Stimulated activated CD8-positive, alpha-beta memory T cell treated with anti-CD3 and anti-CD28 coated beads, Interleukin-12 subunit alpha, Interleukin-12 subunit beta, amount 100 ng/mL, for 24 hours (primary cell): ENCODE data around the gene TOGARAM1.
"Not testable (repeated sequence)": the region's sequence is repeated elsewhere in the genome, so short reads cannot be mapped to it uniquely, and the experiment has no call there.

ENCODE experiments used
- DNase-seq: peaks from one replicate; pipeline ENCODE4 v3.0.0-alpha.2; 2020; ENCODE audit errors: extremely low read depth

Gene TOGARAM1

DNA sequence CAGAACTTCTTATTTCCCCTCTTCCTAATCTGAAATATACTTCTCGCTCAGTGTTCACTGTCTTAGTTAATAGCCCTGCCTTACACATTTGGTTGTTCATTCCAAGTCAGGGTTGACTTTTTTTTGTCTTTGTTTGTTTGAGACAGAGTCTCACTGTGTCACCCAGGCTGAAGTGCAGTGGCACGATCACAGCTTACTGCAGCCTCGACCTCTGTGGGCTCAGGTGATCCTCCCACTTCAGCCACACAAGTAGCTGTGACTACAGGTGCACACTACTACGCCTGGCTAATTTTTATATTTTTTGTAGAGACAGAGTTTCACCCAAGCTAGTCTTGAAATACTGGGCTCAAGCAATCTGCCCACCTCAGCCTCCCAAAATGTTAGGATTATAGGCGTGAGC is 79.7 kb downstream of the TOGARAM1 start:
- no peak for DNase-seq

DNA sequence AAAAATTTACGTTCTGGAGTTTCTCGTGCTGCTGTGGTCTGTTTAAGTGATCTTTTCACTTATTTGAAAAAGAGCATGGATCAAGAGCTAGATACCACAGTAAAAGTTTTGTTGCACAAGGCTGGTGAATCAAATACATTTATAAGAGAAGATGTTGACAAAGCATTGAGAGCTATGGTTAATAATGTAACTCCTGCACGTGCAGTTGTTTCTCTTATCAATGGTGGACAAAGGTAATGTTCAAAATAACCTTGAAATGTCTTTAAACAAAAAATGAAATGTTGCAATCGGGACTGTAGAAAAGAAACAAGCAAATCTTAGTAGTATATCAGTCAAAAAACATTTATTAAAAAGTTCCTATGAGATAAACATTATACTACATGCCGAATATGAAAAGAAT is 82.6 kb downstream of the TOGARAM1 start:
- DNase-seq, result no peak

DNA sequence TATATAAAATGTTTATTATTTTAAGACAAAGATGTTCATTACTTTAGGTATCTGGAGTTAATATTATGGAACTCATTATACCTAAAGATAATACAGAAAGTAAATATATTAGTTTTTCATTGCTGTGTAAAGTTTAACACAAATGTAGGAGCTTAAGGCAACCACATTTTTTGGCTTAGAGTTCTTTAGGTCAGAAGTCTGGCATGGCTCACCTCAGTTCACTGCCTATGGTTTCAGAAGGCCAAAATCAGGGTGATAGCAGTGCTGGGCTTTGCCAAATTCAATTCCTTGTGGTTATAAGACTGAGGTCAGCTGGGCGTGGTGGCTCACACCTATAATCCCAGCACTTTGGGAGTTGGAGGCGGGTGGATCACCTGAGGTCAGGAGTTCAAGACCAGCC is 86.4 kb downstream of the TOGARAM1 start:
- DNase-seq, result no peak

DNA sequence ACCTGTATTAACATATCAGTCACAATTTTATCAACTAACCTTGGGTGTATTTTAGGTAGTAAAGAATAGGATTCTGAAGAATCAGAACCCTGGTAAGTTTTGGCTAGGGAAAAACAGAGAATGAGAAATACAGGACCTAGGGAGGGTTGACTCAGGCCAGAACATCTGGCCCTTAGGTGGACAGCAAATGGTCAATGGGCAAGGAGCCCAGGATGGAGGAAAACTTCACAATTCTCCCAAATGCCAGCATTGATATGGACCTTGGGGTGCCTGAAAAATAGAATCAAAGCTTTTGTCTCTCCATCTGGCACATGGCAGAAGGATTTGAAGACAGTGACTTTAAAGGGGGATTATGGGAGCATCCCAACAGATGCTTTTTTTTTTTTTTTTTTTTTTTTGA is 89.2 kb downstream of the TOGARAM1 start:
- DNase-seq, result no peak

DNA sequence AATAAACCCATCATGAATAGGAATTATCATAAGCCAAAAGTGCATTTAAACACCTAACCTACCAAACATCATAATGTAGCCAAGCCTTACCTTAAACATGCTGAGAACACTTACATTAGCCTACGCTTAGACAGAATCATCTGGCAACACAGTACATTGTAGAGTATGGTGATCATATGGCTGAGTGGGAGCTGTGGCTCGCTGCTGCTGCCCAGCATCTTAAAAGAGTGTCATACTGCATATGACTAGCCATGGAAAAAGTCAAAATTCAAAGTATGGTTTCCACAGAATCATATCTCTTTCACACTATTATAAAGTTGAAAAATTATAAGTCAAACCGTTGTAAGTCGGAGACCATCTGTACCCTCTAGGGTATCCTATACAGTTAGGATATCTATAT is 89.9 kb downstream of the TOGARAM1 start:
- DNase-seq, result no peak

DNA sequence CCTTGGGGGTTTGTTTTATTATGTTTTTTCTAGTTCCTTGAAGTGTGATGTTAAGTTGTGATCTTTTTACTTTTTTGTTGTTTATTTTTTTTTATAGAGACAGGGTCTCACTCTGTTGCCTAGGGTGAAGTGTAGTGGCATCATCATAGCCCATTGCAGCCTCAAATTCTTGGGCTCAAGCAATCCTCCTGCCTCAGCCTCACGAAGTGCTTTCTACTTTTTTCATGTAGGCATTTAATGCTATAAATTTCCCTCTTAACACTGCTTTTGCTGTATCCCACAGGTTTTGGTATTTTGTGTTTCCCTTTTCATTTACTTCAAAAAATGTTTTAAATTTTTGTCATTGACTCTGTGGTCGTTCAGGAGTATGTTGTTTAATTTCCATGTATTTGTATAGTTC is 95.4 kb downstream of the TOGARAM1 start:
- DNase-seq, result no peak

DNA sequence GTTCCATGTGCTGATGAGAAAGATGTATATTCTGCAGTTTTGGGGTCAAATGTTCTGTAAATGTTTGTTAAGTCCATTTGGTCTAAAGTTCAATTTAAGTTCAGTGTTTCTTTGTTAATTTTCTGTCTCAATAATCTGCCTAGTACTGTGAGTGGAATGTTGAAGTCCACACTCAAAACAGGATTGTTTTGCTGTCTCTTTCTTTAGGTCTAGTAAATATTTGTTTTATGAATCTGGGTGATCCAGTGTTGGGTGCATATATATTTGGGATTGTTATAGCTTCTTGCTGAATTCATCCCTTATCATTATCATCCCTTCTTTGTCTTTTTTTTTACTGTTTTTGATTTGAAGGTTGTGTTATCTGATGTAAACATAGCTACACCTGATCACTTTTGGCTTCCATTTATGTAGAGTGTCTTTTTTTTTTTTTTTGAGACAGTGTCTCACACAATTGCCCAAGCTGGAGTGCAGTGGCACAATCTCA is 95.9 kb downstream of the TOGARAM1 start:
- no peak for DNase-seq

DNA sequence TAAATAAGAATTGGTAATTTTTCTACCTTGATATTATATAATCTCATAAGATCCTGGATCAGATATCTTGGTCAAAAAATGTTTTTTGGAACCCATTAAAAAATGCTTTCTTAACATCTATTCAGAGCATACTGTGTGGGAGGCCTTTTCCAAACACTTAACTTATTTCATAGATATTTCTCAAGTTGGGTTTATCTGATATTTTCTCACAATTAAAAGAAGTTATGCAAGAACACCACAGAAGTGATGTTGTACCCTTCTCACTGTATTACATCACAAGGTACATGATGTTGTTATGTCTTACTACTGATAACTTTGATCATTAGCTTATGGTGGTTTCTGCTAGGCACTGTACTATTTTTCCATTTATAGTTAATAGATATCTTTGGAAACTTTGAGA is 98.6 kb downstream of the TOGARAM1 start:
- no peak for DNase-seq

DNA sequence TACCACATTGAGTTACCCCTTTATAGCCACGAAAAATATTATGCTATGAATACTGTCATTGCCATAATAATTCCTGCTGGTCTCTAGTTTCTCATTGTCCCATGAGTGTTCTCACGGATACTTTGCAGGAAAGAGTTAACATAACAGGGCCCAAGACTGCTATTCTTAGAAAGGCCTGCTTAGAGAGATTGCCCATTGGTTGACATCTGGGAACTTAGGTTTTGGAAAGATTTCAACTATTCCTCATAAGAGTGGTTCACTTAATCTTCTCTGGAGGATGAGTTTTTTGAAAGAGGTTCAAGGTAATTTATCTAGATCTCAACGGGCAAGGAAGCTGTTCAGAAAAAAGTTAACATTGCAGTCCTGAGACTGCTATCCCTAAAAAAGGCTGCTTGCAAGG is 103.5 kb downstream of the TOGARAM1 start:
- DNase-seq, result no peak

DNA sequence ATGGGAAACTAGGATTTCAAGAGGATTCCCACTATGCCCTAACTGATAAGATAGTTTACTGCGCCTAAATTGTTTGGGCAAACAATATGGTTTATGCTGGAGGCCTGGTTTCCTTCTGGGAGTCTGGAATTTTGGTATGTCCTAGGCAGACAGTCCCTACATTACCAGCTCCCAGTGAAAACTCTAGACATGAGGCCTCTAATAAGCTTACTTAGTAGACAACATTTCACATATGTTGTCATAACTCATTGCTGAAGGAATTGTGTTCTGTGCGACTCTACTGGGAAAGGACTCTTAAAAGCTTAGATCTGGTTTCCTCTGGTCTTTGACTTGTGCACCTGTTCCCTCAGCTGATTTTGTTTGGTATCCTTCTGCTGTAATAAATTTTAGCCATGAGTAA is 104.0 kb downstream of the TOGARAM1 start:
- no peak for DNase-seq

DNA sequence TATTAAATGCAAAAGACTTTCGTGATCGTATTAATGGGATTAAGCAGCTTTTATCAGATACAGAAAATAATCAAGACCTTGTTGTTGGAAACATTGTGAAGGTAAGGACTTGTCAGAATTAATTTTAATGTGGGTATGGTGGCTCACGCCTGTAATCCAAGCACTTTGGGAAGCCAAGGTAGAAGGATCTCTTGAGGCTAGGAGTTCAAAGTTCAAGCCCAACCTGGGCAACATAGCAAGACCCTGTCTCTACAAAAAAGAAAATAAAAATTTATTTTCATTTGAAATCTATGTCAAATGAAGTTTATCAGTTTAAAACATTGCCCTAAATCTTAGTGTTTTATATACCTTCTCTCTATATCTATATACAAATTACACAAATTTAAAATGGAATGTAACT is 104.7 kb downstream of the TOGARAM1 start:
- DNase-seq, result no peak

DNA sequence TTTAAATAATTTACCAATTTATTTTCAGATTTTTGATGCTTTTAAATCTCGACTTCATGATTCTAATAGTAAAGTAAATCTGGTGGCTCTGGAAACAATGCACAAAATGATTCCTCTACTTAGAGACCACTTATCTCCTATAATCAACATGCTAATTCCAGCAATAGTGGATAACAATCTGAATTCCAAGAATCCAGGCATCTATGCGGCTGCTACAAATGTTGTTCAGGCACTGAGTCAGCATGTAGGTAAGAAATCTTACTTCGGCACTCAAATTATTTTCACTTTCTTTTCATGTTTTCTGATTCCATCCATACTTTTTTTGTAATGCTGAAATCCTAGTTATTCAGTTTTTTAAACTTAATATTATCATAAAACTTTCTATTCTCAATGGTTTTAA is 106.4 kb downstream of the TOGARAM1 start:
- DNase-seq, result no peak

DNA sequence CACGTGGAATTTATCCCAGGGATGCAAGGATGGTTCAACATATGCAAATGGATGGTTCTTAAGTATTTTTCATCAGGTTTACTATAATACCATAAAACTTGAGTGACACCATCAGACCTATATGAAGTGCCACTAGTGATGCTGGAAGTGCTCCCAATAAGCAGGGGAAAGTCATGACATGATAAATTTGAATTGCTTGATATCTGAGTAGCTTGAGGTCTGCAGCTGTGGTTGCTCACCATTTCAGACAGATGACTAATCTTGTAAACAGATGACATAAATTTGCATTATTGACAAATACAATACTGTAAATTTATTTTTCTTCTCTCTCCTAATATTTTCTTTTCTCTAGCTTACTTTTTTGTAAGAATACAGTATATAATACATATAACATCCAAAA is 108.2 kb downstream of the TOGARAM1 start:
- no peak for DNase-seq

DNA sequence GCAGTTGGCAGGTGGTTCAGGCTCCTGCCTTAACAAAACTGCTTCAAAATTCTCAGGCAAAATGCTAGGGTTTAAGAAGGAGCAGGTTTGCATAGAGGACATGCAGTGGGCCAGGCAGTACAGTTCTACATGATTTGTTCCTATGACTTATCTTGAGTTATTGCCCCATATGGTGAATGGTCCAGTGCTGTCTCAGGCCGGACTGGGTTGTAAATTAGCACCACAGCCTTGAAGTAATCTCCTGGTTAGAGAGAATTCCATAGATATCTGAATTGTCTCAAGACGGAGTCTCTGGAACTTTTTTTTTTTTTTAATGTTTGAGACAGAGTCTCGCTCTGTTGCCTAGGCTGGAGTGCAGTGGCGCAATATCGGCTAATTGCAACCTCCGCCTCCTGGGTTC is 110.1 kb downstream of the TOGARAM1 start:
- DNase-seq, result no peak

DNA sequence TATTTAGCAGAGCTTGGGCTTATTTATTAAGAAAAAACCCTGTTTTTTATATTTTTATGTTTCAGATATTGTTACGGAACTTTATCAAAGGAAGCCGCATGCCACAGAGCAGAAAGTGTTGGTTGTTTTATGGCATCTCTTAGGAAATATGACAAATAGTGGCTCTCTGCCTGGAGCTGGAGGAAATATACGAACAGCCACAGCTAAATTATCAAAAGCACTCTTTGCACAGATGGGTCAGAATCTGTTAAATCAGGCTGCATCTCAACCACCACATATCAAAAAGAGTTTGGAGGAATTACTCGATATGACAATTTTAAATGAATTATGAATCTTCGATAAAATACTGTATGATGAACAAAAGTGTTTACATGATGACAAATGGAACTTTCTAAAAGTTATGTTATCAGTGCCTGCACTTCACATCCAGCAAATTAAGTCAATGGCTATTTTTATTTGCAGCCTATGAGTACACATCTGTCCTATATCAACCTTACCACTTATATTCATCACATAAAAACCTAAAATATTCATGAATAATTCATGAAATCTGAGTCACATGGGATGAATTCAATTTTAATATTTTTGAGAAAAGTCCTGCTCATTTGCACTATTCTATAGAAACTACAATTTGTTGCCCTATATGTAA is 111.4 kb downstream of the TOGARAM1 start:
- DNase-seq, result no peak

DNA sequence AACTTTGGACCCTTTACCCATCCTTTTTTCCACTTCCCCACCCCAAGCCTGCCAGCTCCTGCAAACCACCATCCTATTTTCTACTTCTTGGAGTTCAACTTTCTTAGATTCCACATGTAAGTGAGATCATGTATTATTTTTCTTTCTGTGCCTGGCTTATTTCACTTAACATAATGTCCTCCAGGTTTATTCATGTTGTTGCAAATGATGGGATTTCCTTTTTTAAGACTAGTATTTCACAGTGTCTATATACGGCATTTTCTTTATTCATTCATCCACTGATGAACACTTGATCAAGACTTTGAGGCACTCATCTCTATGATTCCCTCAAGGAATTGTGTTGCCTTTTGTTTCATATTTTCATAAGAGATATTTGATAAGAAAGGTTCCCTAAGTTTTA is 116.3 kb downstream of the TOGARAM1 start:
- DNase-seq, result no peak

DNA sequence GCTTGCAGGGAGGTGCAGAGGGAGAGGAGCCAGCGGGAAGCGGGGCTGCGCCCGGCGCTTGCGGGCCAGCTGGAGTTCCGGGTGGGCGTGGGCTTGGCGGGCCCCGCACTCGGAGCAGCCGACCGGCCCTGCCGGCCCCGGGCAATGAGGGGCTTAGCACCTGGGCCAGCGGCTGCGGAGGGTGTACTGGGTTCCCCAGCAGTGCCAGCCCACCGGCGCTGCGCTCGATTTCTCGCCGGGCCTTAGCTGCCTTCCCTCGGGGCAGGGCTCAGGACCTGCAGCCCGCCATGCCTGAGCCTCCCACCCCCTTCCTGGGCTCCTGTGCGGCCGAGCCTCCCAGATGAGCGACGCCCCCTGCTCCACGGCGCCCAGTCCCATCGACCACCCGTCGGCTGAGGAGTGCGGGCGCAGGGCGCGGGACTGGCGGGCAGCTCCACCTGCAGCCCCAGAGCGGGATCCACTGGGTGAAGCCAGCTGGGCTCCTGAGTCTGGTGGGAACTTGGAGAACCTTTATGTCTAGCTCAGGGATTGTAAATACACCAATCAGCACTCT is 118.5 kb downstream of the TOGARAM1 start:
- not testable (repeated sequence) for DNase-seq

DNA sequence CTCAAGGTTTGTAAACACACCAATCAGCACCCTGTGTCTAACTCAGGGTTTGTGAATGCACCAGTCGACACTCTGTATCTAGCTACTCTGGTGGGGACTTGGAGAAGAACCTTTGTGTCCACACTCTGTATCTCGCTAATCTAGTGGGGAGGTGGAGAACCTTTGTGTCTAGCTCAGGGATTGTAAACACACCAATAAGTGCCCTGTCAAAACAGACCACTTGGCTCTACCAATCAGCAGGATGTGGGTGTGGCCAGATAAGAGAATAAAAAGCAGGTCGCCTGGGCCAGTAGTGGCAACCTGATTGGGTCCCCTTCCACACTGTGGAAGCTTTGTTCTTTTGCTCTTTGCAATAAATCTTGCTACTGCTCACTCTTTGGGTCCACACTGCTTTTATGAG is 119.1 kb downstream of the TOGARAM1 start:
- not testable (repeated sequence) for DNase-seq

DNA sequence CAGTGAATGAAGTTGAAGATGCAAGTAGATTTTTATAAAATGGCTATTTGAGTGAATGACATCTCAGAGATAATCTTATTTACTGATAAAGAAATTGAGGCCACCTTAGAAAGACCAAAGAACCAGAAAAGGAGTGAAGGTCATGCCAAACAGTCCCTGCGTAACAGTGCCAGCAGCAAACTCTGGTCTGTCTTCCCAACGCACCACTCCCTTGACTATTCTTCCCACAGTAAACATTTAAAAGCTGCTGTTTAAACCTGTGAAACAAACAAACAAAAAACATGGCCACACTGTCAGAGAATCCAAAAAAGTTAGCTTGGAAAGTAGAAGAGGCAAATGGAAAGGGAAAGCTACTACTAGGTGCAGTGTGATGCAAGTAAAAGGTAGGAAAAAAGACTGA is 120.4 kb downstream of the TOGARAM1 start:
- no peak for DNase-seq

DNA sequence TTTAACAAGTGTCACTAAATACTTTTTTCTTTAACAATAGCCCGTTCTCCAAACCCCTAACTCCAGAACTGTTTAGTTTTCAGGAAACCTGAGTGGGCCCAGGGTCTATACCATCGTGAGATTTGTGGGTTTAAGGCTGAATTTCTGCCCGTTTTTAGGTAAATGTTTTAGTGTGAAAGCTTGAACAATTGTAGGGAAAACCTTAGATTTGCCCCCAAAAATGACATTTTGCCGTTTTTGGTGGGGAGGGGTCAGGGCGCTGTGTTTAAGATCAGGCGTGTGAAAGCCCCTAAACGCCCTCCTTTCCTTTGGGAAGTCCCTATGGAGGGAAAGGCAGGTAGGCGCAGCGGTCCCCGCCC is 121.6 kb downstream of the TOGARAM1 start:
- DNase-seq, result no peak

DNA sequence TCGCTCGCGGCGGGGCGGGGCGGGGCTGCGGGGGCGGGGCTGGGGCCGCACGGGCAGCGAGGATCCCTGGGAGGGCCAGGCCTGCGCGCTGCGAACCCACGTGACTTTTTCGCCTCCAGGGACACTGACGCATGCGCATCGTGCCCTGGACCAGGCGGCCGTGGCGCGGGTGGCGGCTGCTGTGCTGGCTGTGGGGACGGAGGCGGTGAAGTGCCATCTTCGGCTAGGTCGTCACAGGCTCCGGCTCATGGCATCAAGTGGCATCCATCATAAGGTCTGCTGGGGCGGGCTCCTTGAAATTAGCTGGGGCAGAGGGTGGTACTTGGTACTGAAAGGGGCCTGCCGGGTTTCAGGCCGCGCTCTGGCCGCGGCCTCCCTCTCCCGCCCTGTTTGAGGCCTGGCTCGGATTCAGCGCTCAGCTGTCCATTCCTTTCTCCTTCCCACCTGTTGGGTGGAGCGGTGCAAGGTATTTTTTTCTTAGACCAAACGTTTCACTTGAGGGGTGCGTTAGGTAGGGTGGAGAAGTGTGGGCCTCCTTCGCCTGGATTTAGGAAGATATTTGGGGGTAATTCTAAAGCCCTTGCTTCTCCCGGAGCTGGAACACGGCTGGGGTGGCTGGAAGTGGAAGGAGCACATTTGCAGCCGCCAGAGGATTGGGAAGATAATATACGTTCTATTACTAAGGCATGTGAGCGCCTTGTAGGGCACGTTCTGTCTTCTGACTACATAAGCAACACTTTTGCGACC is 122.2 kb downstream of the TOGARAM1 start, which contains the start of gene PRPF39:
PRPF39 (plus strand) TSS at position 141 of the 747 bp plus-strand sequence. CDS start 11,124 bp downstream, outside the sequence.
- peak; percentile 87 for DNase-seq

DNA sequence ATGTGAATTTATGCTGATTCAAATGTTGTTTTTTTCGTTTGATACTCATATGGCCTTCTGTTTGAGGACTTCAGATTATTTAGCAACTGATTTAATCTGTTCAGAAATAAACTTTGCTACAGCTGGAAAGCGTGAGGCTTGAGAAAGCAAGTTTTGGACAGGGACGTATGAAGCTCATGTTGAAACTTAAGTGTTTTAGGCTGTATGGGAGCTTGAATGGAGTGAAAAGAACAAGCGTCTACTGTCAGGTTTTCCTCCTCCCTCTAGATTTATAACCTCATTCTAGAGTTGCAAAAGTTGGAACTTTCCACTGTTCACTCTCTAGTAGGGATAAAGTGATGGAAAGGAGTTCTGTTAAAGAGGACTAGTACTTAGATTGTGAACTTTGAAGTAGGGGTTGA is 123.0 kb downstream of the TOGARAM1 start:
- DNase-seq, result no peak

DNA sequence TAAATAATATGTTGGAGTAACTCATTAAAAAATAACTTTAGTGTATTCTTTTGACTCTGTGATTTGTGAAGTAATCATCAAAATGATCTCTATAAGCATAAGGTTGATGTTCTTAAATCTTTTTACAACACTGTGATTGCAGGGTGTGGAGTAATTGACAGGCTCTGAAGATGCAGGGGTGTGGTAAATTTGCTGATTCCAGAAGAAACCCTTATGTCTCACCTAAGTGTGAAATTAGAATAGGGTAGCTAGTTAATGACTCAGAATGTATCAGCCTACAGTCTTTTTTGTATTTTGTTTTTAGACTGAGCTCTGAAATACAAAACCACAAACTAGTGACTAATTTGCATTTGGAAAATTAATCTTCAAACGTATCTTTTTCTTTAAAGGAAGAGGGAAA is 127.8 kb downstream of the TOGARAM1 start:
- DNase-seq, result no peak
